Measurements from ENCODE around the gene BPIFB1.

BPIFB1 gene

DNA sequence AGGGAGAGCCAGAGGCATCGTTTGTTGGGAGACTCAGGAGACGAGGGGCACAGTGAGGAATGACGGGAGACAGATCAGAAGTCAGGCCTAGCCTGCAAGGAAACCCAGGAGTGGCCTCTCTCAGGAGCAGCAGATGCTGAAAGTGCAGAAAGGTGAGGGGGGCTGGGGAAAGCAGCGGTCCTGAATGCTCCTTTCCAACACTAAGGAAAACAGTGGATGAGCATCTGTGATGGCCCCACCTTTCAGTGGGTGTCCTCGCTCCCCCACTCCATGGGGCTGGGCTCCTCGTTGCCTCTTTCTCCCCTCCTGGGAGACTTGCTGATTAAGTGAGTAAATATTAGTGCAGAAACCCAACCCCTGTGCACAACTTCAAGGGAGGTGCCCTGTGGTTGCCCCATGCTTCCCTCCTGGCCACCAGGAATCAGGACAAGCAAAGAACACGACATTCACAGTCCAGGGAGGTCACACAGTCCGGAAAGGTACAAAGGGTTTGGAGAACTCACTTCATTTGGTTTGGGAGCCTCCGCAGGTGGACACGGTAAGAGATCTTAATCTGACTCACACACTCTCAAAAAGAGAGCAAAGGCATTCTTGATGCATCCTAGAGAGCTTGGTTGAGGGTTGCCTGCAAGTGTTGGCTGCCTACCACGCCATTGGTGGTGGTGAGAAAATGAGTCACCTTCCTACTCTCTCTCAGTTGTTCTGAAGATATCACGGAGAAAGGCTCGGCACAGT is 9.7 kb upstream of the BPIFB1 start:
- FAIRE-seq = no peak

DNA sequence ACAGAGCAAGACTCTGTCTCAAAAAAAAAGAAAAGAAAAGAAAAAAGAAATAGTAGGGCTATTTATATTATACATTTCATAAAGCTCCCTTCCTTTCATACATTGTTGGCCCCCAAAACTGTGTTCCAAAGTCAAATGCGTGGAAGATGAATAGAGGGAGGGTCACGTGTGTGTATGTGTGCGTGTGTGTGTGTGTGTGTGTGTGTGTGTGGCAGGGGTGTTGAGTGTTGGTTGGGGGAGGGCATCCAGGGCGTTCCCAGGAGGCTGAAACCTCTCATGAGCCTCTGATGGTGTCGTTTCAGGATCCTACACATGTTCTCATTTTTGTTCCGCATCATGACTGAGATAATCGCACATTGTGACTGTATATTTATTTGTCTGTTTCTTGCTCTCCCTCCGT is 7.8 kb upstream of the BPIFB1 start:
- FAIRE-seq = no peak

DNA sequence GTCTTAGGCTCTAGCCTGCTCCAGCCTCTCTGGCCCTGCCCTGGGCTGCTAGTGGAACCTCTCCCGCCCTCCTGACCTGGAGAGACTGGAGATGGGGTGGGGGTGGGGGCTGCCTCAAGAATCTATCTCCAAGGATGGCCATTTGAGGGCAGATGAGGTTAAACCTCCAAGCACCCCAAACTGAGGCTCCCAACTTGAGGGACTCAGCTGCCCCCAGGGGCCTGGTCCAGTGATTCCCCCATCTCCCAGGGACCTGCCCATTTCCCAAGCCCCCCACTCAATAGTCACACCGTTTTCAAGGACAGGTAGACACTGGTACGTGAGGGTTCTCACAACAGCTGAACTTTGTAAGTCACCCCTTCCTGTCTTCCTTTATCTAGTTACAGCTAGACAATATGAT is 7.1 kb upstream of the BPIFB1 start:
- FAIRE-seq = no peak

DNA sequence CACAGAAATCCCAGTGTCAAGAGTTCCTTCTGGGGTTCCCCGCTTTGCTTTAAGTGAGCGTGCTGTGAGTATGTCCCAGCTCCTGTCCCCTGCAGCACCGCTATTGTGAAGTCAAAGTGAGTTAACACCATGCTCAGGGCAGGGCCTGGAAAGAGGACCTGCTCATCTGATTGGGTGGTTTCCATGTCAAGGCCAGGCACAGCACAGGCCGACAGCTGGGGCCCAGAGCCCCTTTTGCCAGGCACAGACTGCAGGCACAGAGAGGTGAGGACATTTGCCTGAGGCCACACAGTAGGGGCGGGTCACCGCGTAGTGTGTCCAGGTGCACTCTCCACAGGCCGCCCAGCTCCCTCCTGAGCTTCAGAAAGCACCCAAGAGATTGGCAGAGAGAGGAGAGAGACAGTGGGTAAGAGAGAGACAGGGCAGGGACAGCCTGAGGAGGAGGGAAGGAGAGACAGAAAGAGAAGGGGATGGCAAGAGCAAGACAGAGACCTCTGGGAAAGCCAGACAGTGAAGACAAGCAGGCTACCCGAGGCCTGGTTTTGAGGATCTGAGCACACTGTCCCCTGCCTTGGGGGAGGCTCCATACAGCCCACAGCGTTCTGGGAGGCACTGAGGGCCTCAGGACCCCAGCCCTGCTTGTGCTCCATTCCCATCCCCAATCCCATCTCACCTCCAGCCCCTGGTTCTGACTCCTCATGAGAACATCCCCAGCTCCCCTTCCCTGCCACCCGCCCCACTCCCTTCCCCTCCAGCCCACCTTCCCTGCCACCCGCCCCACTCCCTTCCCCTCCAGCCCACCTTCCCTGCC is 6.5 kb upstream of the BPIFB1 start:
- FAIRE-seq = no peak

DNA sequence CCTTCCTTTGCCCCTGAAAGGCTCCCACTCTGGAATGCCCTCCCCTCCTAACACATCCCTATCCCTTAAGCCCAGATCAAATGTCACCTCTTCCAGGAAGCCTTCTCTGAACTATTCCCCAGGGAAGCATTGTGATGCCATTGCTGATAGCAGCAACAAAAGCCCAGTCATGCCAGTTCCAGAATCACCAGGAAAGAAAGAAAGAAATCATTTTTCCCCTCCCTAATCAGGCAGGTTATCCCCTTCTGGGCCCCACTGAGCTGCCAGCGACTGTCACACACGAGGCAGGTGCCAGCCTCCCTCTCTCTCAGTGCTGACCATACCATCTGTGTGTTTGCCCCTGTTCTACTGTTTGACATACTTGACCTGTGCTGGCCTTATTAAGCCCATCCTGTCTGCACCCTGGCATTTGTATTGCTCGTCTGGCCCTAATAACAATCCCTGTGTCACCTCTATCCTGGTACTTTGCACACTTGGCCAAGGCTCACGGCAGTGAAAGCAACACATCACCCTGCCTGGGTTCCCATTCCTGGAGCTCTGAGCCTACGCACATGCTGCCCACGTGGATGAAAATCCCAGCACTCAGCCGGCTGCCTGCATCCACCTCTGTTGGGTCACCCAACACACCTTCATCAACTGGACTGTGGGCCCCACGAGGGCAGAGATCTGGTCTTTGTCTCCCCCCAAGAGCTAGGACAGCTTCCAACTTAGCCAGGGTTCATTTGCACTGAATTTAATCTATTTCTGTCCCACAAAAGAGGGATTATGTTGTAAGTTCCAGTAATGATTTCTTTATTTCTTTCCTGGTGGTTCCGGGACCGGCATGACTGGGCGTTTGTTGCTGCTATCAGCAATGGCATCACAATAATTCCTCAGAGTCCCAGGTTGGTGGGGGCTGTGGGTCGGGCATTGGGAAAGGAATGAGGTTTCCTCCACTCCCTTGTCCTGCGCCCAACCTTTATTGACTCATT is 5.3 kb upstream of the BPIFB1 start:
- FAIRE-seq = no peak

DNA sequence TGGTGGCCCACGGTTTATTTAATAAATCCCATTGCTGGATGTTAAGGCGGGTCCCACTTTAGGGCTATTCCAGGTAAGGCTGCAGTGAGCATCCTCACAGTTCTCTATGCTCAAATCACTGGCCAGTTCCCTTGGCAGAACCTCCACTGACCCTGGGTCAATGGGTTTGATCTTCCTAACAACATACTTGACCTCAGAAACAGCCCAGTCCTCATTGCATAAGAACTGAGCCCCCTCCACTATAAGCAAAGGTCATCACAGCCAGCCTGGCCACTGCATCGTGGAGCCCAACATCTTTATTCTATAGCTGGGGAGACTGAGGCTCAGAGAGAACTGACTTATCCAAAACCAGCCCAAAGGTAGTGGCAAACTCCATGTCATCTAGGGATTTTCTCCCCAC is 4.3 kb upstream of the BPIFB1 start:
- no peak for FAIRE-seq

DNA sequence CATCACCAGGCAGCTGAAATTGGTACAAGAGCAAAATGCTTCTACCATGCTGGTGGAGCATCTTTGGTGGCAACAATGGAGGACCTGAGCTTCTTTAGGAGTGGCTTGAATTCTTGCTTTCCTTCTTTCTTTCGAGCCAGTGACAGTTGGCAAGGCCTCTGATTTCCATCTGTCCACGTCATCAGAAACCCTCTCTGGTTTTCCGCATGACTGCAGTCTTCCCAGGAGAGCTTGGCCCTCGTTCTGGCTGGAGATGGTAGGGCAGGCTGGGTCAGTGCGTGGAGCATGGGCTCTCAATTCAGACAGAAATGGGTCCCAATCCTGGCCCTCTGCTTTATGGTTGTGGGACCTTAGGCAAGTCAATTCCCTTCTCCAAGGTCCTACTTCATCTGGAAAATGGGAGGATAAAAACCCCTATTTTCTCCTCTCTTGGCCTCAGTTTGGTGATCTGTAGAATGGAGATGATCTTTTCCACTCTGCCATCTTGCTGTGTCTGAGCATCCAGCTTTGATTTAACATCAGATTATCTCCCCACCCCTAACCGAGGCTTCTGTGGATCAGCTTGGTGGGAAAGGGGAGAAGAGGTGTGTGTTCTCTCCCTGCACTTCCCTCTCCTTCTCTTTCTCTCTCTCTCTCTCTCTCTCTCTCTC is 3.6 kb upstream of the BPIFB1 start:
- no peak for FAIRE-seq

DNA sequence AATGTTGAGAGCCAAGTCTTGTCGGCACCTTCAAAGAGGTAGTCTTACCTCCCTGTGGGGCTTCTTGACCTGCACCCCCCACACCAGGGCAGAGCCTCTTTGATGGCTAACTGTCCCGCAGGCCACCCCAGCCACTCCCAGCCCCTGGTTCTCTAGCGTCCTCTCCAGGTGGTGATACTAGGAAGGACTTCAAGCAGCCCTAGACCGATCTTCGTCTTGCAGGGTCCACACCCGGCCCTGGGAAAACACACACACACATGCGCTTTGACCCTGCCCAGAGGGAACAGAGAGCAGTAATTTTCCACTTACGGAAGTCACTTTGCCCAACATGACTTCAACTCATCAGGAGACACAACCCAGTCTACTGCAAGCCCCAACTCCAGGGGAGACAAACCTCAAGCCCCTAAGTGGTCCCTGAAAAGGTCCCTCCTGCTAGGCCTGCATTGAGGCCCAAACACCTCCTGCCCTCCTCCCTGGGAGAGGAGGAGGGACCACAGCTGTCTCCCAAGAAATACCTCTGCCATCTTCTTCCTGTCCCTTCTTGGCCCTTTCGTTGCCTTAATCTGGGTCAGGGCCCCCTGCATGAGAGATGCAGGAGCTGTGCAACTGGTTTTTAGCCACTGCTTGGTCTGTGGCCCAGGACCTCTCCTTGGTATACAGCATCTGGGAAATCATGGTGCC is 2.9 kb upstream of the BPIFB1 start:
- FAIRE-seq = no peak

DNA sequence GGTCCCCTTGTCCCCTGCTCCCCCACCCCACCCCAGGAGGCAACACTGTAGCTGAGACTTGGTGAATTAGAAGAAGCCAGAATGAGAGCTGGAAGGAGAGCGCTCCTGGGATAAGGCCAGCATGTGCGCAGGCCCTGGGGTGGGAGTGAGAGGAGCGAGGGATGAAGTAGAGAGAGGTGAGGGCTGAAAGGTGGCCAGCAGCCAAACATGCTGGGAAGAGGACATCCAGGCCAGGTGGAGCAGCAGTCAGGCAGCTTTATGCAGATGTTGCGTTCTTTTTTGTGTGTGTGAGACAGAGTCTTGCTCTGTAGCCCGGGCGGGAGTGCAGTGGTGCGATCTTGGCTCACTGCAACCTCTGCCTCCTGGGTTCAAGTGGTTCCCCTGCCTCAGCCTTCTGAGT is 2.2 kb upstream of the BPIFB1 start:
- FAIRE-seq = no peak

DNA sequence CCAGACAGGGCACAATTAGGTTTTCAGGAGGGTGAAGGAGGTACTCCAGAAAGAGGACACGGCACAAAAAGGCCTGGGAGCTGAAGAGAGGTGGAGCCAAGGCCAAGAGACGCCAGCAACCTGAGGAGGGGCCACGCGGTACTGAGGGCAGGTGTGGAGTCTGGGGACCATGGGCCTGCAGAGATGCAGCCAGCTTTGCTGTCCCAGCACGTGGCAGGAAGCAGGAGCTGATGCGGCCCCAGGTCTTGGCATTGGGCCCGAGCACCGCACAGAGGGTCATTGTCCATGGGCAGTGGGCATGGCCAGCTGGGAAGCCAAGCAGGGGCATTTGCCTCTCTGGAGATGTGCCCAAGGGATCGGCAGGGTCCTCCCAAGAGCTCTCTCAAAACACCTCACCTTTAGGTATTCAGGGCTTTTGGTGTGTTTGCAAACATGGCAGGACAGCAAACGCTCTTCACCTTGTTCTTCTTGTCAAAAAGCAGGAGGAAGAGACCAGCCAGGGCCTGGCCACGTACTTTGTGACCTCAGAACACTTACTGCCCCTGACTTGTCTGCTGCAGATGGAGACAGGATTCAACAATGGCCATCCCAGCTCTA is 1.4 kb upstream of the BPIFB1 start:
- no peak for FAIRE-seq

DNA sequence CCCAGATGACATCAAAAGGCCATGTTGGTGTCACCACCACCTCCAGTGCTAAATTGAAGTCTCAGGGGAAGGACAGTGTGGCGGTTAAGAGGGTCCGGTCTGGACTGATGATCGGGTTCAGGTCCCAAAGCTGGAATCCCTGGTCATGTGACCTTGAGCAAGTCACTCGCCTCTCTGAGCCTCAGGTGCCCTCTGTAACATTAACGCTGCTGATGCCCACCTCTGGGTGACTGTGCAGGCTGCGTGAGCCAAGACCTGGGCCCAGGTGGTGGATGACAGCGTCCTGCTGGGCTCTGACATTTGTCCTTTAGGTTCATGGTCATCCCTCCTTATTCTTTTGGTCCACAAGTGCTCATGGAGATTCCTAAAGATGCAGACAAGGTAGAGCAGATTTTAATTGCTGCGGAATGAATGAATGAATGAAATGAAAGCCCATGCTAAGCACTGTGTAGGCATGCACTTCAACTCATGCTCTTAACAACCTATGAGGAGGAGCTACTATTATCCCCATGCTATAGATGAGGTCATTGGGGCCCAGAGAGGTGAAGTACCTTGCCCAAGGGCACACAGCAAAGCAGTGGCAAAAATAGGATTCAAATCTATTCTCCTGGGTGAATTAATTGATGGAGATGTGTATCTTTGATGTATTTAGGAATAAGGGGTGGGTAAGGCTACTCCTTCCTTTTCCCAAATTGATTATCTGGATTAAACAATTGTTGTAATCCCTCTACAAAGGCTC is 649 bp upstream of the BPIFB1 start:
- FAIRE-seq = no peak

DNA sequence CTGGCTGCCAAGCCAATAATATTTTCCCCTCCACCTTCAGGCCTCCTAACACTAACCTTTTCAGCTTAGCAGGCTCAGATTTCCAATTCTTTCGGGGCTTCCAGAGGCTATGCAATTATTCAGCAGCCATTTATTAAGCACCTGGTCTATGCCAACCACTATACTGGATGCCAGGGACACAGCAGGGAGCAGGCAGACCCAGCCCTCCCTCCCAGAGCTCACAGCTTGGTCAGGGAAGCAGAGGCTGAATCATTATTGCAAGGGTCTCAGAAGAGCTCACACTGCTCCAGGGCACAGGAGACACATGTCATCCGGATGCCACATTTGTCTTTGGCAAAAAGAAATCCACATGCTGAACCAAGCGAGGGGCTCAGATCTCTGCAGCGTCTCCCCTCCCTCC is 1.3 kb downstream of the BPIFB1 start:
- no peak for FAIRE-seq

DNA sequence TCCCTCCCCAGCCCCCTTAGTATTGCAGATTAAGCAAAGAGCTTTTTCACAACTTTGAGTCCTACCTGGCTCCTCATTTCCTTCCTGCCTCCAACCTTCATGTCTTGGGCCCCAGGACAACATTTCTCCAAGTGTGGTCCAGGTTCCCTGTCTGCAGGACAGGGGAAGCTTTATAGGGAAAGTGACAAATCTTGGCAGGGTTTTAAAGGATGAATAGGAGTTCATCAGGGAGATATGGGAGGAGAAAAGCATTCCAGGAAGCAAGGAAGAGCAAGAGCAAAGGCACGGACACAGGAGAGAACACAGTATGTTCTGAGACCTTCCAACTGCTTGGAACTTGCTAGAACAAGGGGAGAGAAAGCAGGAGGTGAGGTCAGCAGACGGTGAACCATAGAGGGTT is 1.9 kb downstream of the BPIFB1 start:
- no peak for FAIRE-seq

DNA sequence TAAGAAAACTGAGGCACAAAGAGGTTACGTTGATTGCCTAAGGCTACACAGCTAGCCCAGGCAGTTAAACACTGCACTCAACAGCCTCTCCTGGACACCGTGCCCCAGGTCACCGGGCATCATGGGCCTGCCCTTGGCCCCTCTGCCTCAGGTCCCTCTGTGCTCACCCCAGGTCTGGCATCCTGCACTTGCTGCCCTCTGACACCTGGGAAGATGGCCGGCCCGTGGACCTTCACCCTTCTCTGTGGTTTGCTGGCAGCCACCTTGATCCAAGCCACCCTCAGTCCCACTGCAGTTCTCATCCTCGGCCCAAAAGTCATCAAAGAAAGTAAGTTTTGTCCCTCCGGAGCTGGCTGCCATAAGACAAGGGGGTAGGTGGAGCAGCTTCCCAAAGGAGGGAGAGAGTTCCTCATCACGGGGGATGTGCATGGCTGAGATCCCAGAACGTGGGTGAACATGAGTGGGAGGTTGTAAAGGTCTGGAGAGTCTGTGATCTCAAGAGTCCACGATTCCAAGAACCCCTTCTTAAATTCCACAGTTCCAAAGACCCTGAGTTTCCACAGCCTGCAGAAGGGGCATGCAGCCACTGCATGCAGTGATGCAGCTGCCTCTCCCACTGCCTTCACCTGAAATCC is 3.0 kb downstream of the BPIFB1 start:
- FAIRE-seq = no peak

DNA sequence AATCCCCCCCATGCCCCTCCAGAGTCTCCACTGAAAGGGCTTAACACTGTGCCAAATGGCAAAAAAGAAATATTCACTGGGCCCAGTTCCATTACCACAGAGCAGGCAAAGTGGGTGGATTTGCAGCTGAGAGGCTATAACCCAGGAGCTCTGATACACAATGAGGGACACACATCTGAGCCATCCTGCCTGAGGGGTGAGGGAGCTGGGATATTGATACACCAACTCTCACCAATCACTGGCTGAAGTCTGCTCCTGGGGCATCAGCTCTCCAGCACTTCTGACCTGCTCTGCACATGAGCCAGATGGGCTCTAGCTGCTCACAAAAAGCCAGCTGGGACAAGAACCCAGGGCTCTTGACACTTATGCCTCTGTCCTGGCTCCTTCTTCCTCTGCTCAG is 4.9 kb downstream of the BPIFB1 start:
- FAIRE-seq = no peak

DNA sequence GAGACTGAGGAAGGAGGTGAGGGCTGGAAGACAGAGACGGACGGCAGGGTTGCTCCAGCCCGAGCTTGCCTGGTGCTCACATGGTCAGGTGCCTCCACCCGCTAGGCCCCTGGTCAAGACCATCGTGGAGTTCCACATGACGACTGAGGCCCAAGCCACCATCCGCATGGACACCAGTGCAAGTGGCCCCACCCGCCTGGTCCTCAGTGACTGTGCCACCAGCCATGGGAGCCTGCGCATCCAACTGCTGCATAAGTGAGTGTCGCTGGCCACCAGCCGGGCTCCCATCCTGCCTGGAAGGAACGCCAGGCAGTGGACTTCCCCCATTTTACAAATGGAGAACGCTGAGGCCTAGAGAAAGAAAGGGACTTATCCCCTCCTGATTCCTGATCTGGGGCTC is 7.8 kb downstream of the BPIFB1 start:
- no peak for FAIRE-seq

DNA sequence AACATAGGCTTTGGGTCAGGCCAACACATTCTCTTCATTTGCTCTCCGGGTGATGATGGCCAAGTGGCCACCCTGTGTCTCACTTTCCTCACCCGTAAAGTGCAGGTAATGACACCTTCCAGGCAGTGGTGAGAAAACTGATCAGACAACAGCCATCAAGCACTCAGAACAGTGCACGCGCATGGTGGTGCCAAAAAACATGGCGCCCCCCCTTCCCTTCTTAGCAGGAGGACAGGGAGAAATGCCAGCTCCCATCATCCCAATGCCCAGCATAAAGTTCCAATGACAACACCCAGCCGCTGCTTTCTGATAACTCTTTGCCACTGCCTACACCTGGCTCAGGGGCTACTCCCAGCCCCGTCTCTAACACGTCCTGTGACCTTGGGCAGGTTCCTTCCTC is 8.4 kb downstream of the BPIFB1 start:
- no peak for FAIRE-seq

DNA sequence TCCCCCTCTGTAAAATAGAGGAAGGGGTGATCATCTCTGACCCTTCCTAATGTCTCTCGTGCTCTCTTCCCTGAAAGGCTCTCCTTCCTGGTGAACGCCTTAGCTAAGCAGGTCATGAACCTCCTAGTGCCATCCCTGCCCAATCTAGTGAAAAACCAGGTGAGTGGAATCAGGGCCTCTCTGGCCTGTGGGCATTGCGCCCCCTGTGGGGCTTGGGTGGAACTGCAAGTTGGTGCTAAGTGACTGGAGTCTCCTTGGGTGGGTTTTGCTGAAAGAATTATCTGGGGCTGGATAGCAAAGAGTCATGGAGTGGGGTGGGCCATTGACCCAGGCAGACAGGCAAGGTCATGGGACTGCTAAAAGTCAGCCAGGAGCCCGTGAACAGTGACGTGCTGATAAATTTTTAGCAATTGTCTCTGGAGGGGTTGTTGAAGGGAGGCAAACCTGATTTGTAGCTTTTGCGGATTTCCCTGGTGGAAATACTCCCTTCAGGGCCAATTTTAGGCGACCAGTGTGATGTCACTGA is 8.9 kb downstream of the BPIFB1 start:
- FAIRE-seq = no peak

DNA sequence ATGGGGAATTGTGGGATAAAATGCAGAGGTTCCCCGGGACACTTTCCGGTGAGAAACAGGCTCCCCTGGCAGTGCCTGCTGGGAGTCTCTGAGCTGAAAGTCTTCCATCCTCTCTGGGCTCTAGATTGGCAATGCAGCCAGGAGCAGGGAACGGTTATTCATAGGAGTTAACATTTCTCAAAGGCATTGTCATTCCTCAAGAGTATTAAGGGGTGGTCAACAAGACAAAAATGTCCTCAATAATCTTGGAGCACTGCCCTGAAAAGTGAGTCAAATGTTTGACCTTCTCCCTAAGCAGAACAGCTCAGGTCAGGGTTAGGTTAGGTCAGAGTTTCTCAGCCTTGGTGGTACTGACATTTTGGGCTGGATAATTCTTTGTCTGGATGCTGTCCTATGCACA is 13.2 kb downstream of the BPIFB1 start:
- no peak for FAIRE-seq

DNA sequence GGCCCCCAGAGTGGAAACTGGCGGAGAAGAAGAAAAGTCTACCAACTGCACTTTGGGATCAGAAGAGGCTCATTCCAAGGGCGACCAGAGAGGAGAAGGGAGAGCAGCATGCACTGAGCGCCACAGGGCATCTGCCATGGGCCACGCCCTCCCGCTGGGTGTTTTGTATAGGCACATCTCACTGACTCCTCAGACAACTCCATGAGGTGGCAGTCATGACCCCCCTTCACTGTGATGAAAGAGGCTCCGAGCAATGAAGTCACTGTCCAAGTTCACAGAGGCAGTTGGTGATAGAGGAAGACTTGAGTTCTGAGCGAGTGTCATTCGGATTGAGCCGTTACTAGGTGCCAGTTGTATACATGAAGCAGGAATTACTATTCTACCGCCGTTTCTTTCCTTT is 15.4 kb downstream of the BPIFB1 start:
- no peak for FAIRE-seq

All from A204.1 (cell line).